ENCODE results near the gene ARHGEF12. TPM values are rescaled to one million over a fixed set of nuclear protein-coding genes. Genes with fewer than 3 reads are reported as not detected.

Gene ARHGEF12
- total and polyA plus RNA-seq, 10 of the 15 experiments (the other 5 are each of a cell fraction or from before 2014, with no cell fraction given), result 2.7 to 40.8 (median 20.9) TPM

DNA sequence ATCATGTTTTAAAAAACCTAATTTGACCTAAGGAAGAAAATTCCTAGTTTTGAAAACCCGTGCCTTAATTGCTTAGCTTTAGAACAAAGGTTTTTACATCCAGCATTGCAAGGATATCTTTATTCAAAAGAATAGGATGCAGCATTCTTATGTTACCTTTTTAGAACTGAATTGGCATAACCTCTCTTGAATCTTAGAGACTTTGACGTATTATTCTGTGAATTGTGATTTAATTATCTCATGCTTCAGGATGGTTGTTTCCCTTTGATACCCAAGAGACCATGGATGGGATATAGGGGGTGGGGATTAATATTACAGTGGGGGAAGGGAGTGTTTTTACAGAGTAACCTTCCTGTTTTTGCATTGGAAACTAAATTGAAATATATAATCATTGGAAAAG, 49.4 kb downstream of the ARHGEF12 start:
- no peak for TF ChIP-seq SP1 (IDR thresholded peaks at IDR 0.05; ENCODE audit: low read depth, low read length)
- TF ChIP-seq WRNIP1 (IDR thresholded peaks at IDR 0.05; ENCODE audit: borderline replicate concordance, low read depth, low read length), result no peak
- TF ChIP-seq HCFC1 (IDR thresholded peaks at IDR 0.05; ENCODE audit: low read length), result no peak
- TF ChIP-seq, protein P1, sequence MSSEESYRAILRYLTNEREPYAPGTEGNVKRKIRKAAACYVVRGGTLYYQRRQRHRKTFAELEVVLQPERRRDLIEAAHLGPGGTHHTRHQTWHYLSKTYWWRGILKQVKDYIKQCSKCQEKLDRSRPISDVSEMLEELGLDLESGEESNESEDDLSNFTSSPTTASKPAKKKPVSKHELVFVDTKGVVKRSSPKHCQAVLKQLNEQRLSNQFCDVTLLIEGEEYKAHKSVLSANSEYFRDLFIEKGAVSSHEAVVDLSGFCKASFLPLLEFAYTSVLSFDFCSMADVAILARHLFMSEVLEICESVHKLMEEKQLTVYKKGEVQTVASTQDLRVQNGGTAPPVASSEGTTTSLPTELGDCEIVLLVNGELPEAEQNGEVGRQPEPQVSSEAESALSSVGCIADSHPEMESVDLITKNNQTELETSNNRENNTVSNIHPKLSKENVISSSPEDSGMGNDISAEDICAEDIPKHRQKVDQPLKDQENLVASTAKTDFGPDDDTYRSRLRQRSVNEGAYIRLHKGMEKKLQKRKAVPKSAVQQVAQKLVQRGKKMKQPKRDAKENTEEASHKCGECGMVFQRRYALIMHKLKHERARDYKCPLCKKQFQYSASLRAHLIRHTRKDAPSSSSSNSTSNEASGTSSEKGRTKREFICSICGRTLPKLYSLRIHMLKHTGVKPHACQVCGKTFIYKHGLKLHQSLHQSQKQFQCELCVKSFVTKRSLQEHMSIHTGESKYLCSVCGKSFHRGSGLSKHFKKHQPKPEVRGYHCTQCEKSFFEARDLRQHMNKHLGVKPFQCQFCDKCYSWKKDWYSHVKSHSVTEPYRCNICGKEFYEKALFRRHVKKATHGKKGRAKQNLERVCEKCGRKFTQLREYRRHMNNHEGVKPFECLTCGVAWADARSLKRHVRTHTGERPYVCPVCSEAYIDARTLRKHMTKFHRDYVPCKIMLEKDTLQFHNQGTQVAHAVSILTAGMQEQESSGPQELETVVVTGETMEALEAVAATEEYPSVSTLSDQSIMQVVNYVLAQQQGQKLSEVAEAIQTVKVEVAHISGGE (CRISPR knock-in tag; IDR thresholded peaks at IDR 0.05), result no peak
- TF ChIP-seq SREBF2 (IDR thresholded peaks at IDR 0.05; ENCODE audit: low read length), result no peak
- no peak for TF ChIP-seq CREM (IDR thresholded peaks at IDR 0.05; ENCODE audit: low read depth)
- TF ChIP-seq MEF2A (IDR thresholded peaks at IDR 0.05; ENCODE audit: insufficient read depth, low read depth, low read length), result no peak
- TF ChIP-seq MYB (IDR thresholded peaks at IDR 0.05; ENCODE audit: borderline replicate concordance, low read depth, low read length), result no peak
- no peak for TF ChIP-seq EZH2 (IDR thresholded peaks at IDR 0.05; ENCODE audit: borderline replicate concordance, control insufficient read depth, low read depth, low read length)
- TF ChIP-seq USF2 (IDR thresholded peaks at IDR 0.05; ENCODE audit: borderline replicate concordance, low read depth, low read length), result no peak
- no peak for TF ChIP-seq RB1 (IDR thresholded peaks at IDR 0.05; ENCODE audit: borderline replicate concordance)
- no peak for TF ChIP-seq LARP7 (IDR thresholded peaks at IDR 0.05)
- no peak for TF ChIP-seq ATF7 (IDR thresholded peaks at IDR 0.05; ENCODE audit: low read depth)
- no peak for TF ChIP-seq CBX5 (IDR thresholded peaks at IDR 0.05; ENCODE audit: low read depth)
- 54% methylated on average over 2 of the region's 2 CpGs for WGBS (ENCODE audit: insufficient coverage, insufficient replicate concordance, low lambda C conversion rate, missing lambda C conversion rate)
- Histone ChIP-seq H3K9ac (ENCODE audit: control insufficient read depth, insufficient read depth, low read length) (no peak overlapping the region), H3K27me3 (replicated peaks in 1 of 2; ENCODE audit: control insufficient read depth in 2 of 2, insufficient read depth in 2 of 2, low read length in 1 of 2) (no peaks in the 10 kb centered on the region), H3K4me2 (ENCODE audit: control insufficient read depth, insufficient read depth) (no peak overlapping the region), H3K4me1 (ENCODE audit: control insufficient read depth, insufficient read depth, low read length) (no peaks in the 10 kb centered on the region), H3K4me3 (no peak overlapping the region), H3K27ac (ENCODE audit: control insufficient read depth, insufficient read depth) (no peak overlapping the region), H3K36me3 (ENCODE audit: control insufficient read depth in 2 of 2, insufficient read depth in 2 of 2, low read length in 1 of 2) (no peaks in the 10 kb centered on the region), H4K20me1 (ENCODE audit: control insufficient read depth, insufficient read depth) (no peaks in the 10 kb centered on the region), H2AFZ (ENCODE audit: control insufficient read depth, low read depth, low read length) (no peak overlapping the region), H3K79me2 (ENCODE audit: control insufficient read depth, insufficient read depth, low read length) (peaks cover 3% of the 10 kb centered on the region; the same call in 1 of the 2 replicates), H3K9me3 (replicated peaks; ENCODE audit: control insufficient read depth, insufficient read depth, low read length) (no peaks in the 10 kb centered on the region; the same call in 1 of the 3 replicates)
- ChIA-PET POLR2A (interaction anchor here (1.3 kb wide), 1 partner anchor 48 kb away, joined by 3 read pairs; no protein-coding TSS in a partner anchor), RAD21 (ENCODE audit: unreplicated experiment) (interaction anchor here (0.7 to 1.5 kb wide), 7 partner anchors 11 to 179 kb away, joined by 3 to 5 read pairs (median 3); partner anchors contain the start of gene ARHGEF12), SMC1A (ENCODE audit: uncharacterized antibody, unreplicated experiment) (interaction anchor here (0.9 to 2.0 kb wide), 15 partner anchors 9 to 627 kb away, joined by 3 to 9 read pairs (median 4); no protein-coding TSS in a partner anchor), CTCF (interaction anchor here (0.8 to 2.0 kb wide), 7 partner anchors 9 to 125 kb away, joined by 3 to 8 read pairs (median 4); no protein-coding TSS in a partner anchor)
- DNase-seq (ENCODE audit: low read depth, low spot score), result no peak
- BruUV-seq (replicated peaks), result no TSS peak
- no peak for FAIRE-seq
- intact Hi-C loops (cut with micrococcal nuclease; ENCODE audit: unreplicated experiment), result no loop called here
- in situ Hi-C loops (cut with MboI), result no loop called here
- ATAC-seq, result no peak
